ENCODE measurements around the gene HPCAL1.

DNA sequence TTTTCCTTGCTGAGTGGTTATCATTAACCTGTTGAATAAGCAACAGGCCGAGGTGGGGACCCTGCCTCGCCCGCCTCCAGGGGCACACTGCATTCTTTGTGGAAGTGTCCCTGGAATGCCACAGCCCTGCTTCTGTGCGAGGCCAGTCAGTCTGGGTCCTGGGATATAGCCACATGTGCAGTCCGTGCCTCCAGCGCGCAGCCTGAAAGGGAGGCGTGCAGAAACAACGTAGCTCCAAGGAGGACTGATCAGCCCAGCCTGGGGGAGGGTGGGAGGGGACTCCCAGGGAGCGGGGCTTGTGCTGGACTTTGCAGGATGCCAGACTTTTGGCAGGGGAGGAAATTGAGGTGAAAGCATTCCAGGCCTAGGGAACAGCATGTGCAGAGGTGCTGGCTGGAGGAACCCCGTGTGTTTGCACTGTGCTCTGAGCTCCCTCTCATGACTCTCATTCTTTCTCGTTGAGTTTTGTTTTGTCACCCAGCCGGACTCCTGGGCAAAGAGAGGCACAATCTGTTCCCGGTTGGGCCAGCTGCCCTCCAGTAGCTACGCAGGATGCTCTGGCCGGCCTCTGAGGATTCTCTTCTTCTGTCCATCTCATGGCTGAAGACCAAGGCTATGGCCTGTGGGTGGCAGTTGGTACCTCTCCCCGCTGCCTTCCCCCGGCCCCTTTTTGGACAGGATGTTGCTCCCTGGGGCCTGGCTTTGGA is 39.7 kb downstream of the HPCAL1 start:
- TF ChIP-seq, protein P1, sequence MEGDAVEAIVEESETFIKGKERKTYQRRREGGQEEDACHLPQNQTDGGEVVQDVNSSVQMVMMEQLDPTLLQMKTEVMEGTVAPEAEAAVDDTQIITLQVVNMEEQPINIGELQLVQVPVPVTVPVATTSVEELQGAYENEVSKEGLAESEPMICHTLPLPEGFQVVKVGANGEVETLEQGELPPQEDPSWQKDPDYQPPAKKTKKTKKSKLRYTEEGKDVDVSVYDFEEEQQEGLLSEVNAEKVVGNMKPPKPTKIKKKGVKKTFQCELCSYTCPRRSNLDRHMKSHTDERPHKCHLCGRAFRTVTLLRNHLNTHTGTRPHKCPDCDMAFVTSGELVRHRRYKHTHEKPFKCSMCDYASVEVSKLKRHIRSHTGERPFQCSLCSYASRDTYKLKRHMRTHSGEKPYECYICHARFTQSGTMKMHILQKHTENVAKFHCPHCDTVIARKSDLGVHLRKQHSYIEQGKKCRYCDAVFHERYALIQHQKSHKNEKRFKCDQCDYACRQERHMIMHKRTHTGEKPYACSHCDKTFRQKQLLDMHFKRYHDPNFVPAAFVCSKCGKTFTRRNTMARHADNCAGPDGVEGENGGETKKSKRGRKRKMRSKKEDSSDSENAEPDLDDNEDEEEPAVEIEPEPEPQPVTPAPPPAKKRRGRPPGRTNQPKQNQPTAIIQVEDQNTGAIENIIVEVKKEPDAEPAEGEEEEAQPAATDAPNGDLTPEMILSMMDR (IDR thresholded peaks at IDR 0.05), result no peak
- TF ChIP-seq EZH2 (IDR thresholded peaks at IDR 0.05; ENCODE audit: borderline replicate concordance, insufficient read depth, low read depth, low read length, poor library complexity, severe bottlenecking), result no peak
